ENCODE results near the gene MAGEB3.

DNA sequence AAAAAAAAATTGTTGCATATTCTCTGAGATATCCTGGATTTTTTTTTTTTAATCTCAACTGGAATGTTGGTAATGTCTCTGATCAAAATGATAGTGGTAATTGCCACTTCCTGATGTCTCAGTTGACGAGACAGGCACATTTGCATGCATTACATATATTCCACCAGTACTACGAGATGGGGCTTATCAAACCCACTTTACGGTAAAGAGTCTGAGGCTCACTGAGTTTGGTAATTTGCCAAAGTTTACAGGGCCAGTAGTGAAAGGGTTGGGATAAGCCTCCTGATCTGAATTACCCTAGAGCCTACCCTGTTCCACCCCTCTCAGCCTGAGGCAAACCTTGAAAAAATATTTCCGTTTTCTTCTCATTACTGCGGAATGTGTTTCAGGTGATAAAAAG lies 9.8 kb upstream of the MAGEB3 start:
- no peak for TF ChIP-seq CTCF (IDR thresholded peaks at IDR 0.05)
- no peak for TF ChIP-seq POLR2A (IDR thresholded peaks at IDR 0.05)
